NCI-H446 treated with DMSO at 0.1 percent for 48 hours (cell line): Measurements from ENCODE around the gene ITGA1.
"Not testable (repeated sequence)": the region's sequence is repeated elsewhere in the genome, so short reads cannot be mapped to it uniquely, and the experiment has no call there.

Experiments used
- DNase-seq: peaks from one replicate; lab custom pipeline; 2025; lab: John Stamatoyannopoulos, UW

ITGA1 gene

DNA sequence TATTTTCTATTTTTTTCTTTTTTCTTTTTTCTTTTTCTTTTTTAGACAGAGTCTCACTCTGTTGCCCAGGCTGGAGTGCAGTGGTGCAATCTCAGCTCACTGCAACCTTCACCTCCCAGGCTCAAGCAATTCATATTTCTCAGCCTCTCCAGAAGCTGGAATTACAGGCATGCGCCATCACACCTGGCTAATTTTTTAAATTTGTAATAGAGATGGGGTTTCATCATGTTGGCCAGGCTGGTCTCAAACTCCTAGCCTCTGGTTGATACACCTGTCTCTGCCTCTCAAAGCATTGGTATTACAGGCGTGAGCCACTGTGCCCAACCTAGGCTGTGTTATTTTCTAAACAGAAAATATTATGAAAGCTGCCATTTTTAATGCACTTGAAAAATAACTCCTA, 78.3 kb downstream of the ITGA1 start:
- not testable (repeated sequence) for DNase-seq

GRCh38 chr5:52867809-52868208, 80.1 kb downstream of the ITGA1 start:
- DNase-seq: no peak

GRCh38 chr5:52868417-52868816, 80.7 kb downstream of the ITGA1 start:
- DNase-seq: no peak

- DNase-seq: no peak
Measured at GRCh38 chr5:52869391-52869790, 81.7 kb downstream of the ITGA1 start.

GRCh38 chr5:52870448-52870847, 82.7 kb downstream of the ITGA1 start:
- no peak for DNase-seq

DNA sequence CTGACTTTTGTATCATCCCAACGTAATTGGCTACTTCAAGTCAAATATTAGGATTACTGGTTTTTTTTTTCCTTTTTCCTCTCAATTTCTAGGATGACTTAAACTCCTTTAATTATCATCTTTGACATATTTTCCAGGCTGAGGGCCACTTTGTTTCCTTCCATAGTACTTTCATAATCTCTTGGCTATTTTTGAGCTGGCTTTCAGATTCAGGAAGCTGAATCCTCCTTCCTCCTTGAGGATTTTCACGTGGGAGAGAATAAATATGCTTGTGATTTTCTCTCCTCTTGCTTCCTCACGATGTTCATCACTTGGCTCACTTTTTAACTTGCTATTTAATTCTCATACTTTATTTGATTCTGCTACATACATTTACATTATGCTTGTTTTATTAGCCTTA, 88.1 kb downstream of the ITGA1 start:
- no peak for DNase-seq

DNA sequence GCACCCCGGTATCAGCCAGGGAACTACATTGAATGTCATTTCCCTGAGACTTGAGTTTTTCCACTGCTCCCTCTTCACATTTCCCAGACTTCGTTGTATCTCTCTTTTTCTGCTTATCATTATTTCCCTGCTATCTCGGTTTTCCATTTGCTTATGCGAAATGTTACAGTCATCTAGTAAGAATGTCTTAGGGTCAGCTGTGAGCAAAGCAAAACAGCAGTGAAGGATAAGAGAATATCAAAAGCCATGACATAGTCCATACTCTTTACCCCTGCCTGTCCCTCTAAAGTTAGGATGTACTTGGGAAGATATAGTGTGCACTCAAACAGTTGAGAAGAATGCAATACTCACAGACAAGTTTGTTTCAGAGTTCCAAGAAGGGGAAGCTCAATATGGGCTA, 88.7 kb downstream of the ITGA1 start:
- DNase-seq: no peak

DNA sequence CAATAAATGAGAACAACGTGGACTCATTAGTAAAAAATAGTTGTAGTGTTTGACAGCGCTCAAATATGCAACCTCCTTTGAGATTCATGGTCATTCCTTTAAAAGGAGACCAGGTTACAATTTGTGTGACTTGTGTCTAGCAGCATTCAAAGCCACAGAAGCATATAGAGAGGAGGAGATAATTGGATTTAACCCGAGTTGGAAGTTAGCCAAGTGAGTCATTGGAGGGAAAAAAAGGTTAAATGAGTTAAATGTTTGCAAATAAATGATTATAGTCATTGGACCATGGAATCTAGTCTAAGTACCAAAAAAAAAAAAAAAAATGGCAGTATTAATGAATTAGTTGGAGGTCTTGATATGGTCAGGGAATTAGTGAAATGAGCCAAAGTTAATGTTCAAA, 90.9 kb downstream of the ITGA1 start:
- no peak for DNase-seq

- DNase-seq: no peak
Measured at GRCh38 chr5:52880541-52880940, 92.8 kb downstream of the ITGA1 start.

DNA sequence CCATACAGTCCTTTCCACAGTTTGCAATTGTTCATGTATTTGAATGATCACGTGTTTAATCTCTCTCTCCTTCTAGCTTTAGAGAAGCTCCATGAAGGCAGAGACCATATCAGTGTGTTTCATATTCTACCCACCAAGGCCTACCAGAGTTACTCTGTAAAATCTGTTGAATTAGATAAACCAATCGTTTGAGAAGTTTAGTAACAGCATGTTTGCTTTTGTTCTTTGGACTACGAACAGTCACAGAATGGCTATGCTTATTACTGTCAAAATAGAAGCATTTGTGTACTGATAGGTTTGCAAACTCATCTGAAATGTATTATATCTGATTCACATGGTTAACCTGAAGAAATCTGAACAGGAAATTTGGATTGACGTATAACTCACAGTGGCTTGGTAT, 93.8 kb downstream of the ITGA1 start:
- DNase-seq: no peak

GRCh38 chr5:52883110-52883509, 95.4 kb downstream of the ITGA1 start:
- DNase-seq: no peak

DNA sequence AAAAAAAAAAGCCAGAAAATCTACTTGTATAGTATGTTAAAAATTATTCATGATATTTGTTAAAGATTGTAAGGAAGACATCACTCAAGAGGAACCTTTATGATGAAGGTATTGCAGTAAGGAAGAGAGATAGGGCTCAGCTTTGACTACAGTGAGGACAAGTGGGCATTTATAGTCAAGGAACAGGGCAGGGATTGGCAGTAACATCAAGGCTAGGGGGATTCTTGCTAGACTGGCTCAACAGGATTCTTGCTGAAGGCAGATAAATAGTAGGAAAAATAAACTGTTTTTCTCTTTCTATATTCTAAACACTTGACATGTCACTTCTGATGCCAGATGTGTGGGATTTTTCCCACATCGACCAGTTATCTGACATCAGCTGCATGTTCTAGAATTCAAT, 96.7 kb downstream of the ITGA1 start:
- no peak for DNase-seq

GRCh38 chr5:52885614-52886013, 97.9 kb downstream of the ITGA1 start:
- DNase-seq: no peak

DNA sequence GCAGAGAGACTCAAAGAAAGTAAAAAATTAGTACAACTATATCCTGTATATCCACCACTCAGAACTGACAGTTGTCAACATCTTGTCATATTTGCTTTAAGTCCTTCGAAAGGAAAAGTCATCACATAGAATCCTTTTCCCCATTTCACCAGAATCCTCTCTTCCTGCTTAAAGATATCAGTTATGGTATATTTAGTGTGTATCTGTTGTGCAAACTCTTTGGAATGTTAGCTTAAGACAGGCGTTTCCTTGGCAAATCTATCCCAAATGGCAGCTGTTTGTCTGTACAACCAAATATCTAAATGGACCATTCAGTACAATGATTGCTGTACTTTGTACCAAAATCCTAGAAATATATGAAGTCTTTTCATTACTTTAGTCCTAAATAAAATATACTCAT, 98.5 kb downstream of the ITGA1 start:
- DNase-seq: no peak

DNA sequence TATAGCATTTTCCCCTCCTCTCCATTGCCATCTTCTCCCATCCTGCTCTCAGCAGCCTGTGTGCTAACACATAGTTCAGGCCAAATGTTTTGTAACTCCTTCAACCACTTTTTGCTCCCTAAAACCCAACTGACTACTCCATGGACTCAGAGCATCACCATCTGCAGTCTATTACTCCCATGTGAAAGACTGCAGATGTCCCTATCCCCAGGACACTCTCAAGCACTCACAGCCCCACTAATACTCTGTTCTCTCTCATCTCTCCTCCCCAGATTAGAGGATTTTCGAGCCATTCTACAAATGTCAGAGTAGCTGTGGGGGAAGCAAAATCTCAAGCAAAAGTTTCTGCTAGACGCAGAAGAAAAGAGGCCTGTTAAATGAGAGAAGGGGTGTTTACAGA, 99.3 kb downstream of the ITGA1 start:
- no peak for DNase-seq

DNA sequence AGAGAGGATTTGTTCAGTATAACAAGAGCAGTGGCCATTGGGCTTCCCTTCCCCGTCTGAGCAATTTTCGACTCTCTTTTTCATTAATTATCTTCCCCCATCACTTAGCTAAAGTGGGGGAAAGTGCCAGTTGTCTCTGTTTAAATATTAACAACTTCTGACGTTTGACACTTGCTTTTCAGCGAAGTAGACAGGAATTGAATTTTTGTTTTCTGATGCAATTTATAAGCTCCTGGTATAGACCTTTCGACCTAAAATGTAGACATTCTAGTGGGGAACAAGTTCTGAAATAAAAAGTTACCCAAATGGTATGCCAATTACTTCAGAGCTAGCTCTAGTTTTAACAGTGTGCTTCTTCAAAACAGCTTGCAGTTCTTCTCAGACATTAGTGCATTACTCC, 100.6 kb downstream of the ITGA1 start:
- DNase-seq: no peak

- no peak for DNase-seq
Measured at GRCh38 chr5:52892242-52892878, 104.6 kb downstream of the ITGA1 start.

DNA sequence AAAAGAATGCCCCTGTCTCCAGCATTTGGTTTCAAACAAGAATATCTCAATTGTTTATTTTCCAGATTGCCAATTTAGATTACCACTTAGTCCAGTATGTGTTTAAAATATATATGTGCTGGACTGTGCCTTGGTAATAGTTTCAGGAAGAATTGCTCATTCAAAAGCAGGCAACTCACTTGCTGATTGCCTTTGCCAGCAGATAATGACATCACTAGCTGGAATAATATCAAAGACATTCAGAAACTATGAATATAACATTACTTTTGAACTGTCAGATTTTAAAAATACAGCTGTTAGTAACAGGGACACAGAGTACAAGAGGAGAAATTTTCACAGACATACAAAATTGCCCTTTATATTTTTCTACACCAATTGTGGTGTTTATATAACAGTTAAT, 105.4 kb downstream of the ITGA1 start:
- DNase-seq: no peak

GRCh38 chr5:52893863-52894262, 106.1 kb downstream of the ITGA1 start:
- DNase-seq: no peak

GRCh38 chr5:52894451-52894850, 106.7 kb downstream of the ITGA1 start:
- no peak for DNase-seq

DNA sequence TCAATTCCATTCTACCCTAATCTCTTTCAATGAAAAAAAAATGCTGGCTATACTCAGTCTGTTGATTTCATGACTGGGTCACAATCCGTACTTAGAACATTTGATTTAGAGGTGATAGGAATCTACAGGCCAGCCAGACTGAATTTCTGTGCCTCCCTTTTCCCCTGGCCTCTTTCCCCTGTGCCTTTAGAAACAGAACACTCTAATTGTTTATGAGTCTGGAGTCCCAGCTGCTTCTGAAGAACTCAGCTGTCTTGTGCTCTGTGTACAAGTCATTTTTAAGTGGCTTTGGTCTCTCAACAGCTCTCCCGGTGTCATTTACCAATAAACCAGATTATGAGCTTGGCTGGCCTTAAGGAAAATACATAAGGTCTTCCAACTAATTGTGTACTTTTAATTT, 107.4 kb downstream of the ITGA1 start:
- DNase-seq: no peak

GRCh38 chr5:52895572-52896413, 108.1 kb downstream of the ITGA1 start:
- no peak for DNase-seq

DNA sequence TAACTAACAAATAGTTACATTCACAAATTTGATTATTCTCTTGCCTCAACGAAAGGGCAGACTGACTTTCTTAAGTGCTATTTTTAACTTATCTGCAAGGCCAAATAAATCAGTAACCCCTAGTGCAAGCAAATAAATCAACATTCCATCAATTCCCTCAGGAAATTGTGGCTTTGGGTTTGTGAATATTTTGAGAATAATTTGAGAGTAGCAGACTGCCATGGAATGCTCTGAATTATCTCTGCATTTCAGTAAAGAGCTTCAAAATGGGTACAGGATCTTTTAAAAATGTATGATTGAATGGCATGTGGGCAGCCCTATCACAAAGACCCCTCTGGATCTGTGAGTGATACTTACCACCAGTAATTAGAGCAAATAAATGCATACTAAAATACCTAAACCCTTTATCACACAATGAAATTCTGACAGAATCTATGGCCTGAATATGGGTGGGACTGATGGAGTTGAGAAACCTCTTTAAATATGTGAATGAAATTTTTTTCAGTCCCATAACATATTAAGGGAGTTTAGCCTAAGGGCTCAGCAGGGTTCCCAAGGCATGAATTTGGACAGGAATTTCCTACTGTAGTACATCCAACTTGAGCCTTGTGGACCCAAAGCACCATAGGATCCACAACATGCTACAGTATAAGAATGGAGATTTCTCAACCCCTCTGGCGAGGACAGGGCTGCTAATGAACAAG, 109.0 kb downstream of the ITGA1 start:
- DNase-seq: no peak
